ENCODE results near the gene RRAD.

Gene RRAD

DNA sequence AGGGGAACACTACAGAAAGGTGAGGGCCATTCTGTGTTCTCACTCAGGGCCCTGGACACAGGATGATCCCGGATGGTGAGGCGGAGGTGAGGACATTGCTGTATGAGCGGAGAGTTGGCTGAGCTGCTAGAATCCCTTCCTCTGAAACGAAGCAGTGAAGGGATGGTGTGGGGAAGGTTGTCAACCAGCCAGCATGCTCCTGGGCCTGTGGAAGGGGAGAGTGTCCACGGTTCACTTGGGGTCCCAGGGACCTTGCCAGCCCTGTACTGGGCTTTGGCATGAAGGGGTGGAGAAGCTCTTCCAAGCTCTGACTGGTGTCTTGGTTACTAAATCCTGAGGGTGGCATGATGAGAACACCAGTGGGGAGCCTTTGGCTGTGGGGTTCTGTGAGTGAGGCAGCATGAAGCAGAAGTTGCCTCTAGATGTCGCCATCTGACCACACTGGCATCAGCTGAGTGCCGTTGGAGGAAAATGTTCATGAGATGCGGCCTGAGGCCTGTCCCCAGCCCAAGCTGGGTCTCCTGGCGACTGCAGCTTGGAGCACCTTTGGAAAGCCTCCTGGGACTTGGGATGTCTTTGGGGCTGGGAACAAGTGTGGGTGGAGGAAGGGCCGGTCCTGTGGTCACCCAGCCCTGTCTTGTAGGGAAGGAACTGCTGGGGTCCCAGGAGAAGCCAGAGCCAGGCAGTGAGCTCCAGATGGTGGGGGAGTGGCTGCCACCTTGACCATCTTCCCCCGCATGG lies 30.2 kb downstream of the RRAD start (continued):
- TF ChIP-seq ZNF473 (tag by site-specific recombination; IDR thresholded peaks at IDR 0.05) = no peak
- peak; percentile 97 for TF ChIP-seq CTCF (tag by site-specific recombination; IDR thresholded peaks at IDR 0.05)
- TF ChIP-seq, protein P1, sequence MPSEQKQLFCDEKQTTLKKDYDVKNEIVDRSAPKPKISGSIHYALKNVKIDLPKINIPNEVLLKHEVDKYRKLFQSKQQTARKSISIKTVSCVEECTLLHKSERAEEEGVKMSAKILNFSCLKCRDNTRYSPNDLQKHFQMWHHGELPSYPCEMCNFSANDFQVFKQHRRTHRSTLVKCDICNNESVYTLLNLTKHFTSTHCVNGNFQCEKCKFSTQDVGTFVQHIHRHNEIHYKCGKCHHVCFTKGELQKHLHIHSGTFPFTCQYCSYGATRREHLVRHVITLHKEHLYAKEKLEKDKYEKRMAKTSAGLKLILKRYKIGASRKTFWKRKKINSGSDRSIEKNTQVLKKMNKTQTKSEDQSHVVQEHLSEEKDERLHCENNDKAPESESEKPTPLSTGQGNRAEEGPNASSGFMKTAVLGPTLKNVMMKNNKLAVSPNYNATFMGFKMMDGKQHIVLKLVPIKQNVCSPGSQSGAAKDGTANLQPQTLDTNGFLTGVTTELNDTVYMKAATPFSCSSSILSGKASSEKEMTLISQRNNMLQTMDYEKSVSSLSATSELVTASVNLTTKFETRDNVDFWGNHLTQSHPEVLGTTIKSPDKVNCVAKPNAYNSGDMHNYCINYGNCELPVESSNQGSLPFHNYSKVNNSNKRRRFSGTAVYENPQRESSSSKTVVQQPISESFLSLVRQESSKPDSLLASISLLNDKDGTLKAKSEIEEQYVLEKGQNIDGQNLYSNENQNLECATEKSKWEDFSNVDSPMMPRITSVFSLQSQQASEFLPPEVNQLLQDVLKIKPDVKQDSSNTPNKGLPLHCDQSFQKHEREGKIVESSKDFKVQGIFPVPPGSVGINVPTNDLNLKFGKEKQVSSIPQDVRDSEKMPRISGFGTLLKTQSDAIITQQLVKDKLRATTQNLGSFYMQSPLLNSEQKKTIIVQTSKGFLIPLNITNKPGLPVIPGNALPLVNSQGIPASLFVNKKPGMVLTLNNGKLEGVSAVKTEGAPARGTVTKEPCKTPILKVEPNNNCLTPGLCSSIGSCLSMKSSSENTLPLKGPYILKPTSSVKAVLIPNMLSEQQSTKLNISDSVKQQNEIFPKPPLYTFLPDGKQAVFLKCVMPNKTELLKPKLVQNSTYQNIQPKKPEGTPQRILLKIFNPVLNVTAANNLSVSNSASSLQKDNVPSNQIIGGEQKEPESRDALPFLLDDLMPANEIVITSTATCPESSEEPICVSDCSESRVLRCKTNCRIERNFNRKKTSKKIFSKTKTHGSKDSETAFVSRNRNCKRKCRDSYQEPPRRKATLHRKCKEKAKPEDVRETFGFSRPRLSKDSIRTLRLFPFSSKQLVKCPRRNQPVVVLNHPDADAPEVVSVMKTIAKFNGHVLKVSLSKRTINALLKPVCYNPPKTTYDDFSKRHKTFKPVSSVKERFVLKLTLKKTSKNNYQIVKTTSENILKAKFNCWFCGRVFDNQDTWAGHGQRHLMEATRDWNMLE (tag by site-specific recombination; conservative IDR thresholded peaks at IDR 0.05; ENCODE audit: low read depth) = no peak
- TF ChIP-seq ZNF394 (tag by site-specific recombination; IDR thresholded peaks at IDR 0.05; ENCODE audit: borderline replicate concordance) = peak; percentile 22; the same call in 1 of the 2 replicates
- TF ChIP-seq ZNF660 (tag by site-specific recombination; IDR thresholded peaks at IDR 0.05) = peak; percentile 85
- TF ChIP-seq BCL6B (tag by site-specific recombination; IDR thresholded peaks at IDR 0.05) = no peak
- no peak for TF ChIP-seq ZNF776 (tag by site-specific recombination; IDR thresholded peaks at IDR 0.05; ENCODE audit: borderline replicate concordance)

- no peak overlapping the region for H3K27ac ChIP-seq (ENCODE audit: extremely low read depth, low read depth, low read length)
- POLR2A ChIA-PET = interaction anchor here (0.7 kb wide), 1 partner anchor 119 kb away, joined by 7 read pairs; no protein-coding TSS in a partner anchor
- no peak overlapping the region for H3K4me3 ChIP-seq (ENCODE audit: low read depth, low read length)
- H3K4me1 ChIP-seq (ENCODE audit: control insufficient read depth, insufficient read depth, low read length) = no peaks in the 10 kb centered on the region
- no peak for TF ChIP-seq ZNF777 (tag by site-specific recombination; IDR thresholded peaks at IDR 0.05; ENCODE audit: borderline replicate concordance)
- H3K9me3 ChIP-seq (ENCODE audit: control insufficient read depth, insufficient read depth, low read depth, low read length) = no peaks in the 10 kb centered on the region
- peaks cover 4 to 9% of the 10 kb centered on the region in 2 experiments; a peak in 2 of 3 replicates for H3K36me3 ChIP-seq (ENCODE audit: control insufficient read depth in 2 of 2, insufficient read depth in 1 of 2, low read length in 2 of 2)
- CTCF ChIA-PET = interaction anchor here (0.6 to 17.9 kb wide), 17 partner anchors 8 to 337 kb away, joined by 3 to 268 read pairs (median 9); partner anchors contain the start of genes CDH16, CES3, CIAO2B and RRAD
Measured at GRCh38 chr16:66894055-66894454, 31.3 kb downstream of the RRAD start.

DNA sequence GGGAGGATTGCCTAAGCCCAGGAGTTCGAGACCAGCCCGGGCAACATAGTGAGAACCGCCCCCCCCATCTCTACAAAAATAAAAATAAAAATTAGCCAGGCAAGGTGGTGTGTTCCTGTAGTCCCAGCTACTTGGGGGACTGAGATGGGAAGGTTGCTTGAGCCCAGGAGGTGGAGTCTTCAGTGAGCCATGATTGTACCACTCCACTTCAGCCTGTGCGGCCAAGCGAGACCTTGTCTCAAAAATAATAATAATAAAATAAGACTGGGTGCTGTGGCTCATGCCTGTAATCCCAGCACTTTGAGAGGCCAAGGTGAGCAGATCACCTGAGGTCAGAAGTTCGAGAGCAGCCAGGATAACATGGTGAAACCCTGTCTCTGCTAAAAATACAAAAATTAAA lies 33.5 kb downstream of the RRAD start:
- TF ChIP-seq ZNF426 (tag by site-specific recombination; IDR thresholded peaks at IDR 0.05) (no peak), ZNF132 (tag by site-specific recombination; IDR thresholded peaks at IDR 0.05; ENCODE audit: borderline replicate concordance) (no peak), ZNF585B (tag by site-specific recombination; IDR thresholded peaks at IDR 0.05) (no peak), ZNF707 (tag by site-specific recombination; IDR thresholded peaks at IDR 0.05) (no peak), ZNF76 (tag by site-specific recombination; IDR thresholded peaks at IDR 0.05; ENCODE audit: borderline replicate concordance, low read depth) (no peak), ZBTB44 (tag by site-specific recombination; IDR thresholded peaks at IDR 0.05) (no peak), YY2 (tag by site-specific recombination; IDR thresholded peaks at IDR 0.05) (no peak)
- TF ChIP-seq, protein P1 (tag by site-specific recombination; conservative IDR thresholded peaks at IDR 0.05; ENCODE audit: low read depth) = no peak
- Histone ChIP-seq H3K9me3 (ENCODE audit: control insufficient read depth, insufficient read depth, low read depth, low read length) (no peaks in the 10 kb centered on the region), H3K4me1 (ENCODE audit: control insufficient read depth, insufficient read depth, low read length) (peaks cover 5% of the 10 kb centered on the region), H3K27ac (ENCODE audit: extremely low read depth, low read depth, low read length) (no peak overlapping the region), H3K4me3 (ENCODE audit: low read depth, low read length) (no peak overlapping the region), H3K36me3 (ENCODE audit: control insufficient read depth in 2 of 2, insufficient read depth in 1 of 2, low read length in 2 of 2) (peaks cover 9 to 11% of the 10 kb centered on the region in 2 experiments; a peak in 2 of 3 replicates)
- CTCF ChIA-PET = interaction anchor here (0.6 to 17.9 kb wide), 8 partner anchors 9 to 209 kb away, joined by 3 to 268 read pairs (median 4); partner anchors contain the start of genes CDH16 and RRAD
- POLR2A ChIA-PET = interaction anchor here (0.7 to 1.4 kb wide), 4 partner anchors 11 to 362 kb away, joined by 3 to 6 read pairs (median 4); no protein-coding TSS in a partner anchor

All from HEK293 (cell line).